ENCODE results near the gene QPCTL. TPM values are rescaled to one million over a fixed set of nuclear protein-coding genes. Genes with fewer than 3 reads are reported as not detected.

Gene QPCTL
- total and polyA plus RNA-seq, 9 of the 15 experiments (the other 6 are each of a cell fraction or from before 2014, with no cell fraction given): 0.99 to 31.3 (median 12.7) TPM

DNA sequence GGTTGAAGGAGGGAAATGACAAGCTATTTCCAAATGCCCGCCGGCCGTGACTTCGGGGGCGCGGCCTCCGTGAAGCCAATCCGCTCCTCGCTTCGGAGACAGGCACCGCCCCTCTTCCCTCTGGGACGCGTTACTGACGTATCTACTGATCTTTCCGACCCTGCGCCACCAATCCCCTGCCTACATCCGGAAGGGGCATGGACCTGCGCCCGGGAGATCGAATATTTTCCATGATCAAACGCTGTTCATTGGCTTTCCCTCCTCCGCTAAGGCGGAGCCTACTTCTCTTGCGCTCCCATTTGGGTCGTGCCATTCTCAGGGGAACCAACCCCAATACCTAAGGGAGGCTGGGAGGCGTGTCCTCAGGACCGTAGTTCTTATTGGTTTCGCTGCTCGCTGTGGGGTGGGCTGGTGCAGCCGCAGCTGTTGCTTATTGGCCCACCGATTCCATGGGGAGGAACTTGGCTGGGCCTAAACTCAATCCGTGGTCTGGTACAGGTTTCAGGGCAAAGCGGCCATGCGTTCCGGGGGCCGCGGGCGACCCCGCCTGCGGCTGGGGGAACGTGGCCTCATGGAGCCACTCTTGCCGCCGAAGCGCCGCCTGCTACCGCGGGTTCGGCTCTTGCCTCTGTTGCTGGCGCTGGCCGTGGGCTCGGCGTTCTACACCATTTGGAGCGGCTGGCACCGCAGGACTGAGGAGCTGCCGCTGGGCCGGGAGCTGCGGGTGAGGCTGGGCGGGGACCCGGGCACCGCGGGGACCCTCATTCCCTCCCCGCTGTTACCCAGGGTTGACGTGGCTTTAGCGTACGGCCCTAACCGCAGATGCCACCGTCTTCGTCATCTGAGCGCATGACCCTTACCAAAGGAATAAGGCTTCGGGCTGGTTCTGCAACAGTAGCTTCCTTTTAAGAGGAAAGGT lies at the start of gene QPCTL (continued):
- TF ChIP-seq ZNF431 (CRISPR knock-in tag; IDR thresholded peaks at IDR 0.05) (peak; percentile 3; the same call in 1 of the 2 replicates), POLR2AphosphoS5 (IDR thresholded peaks at IDR 0.05; ENCODE audit: control insufficient read depth, insufficient read depth, low read depth, low read length) (peak; percentile 70), GTF2E2 (tag; IDR thresholded peaks at IDR 0.05) (no peak), NFXL1 (CRISPR knock-in tag; IDR thresholded peaks at IDR 0.05) (no peak), FOXP1 (CRISPR knock-in tag; IDR thresholded peaks at IDR 0.05) (peak; percentile 76; the same call in 1 of the 2 replicates), MED1 (CRISPR knock-in tag; IDR thresholded peaks at IDR 0.05; ENCODE audit: borderline replicate concordance) (no peak), PHF8 (IDR thresholded peaks at IDR 0.05; ENCODE audit: borderline replicate concordance, low read length) (peak; percentile 85; the same call in 1 of the 2 replicates), RB1 (IDR thresholded peaks at IDR 0.05; ENCODE audit: low read depth) (0 out of 2 replicates have a peak, but pooled peaks have one; percentile 71), GATA2 (CRISPR knock-in tag; IDR thresholded peaks at IDR 0.05) (peak; percentile 81), HNRNPL (IDR thresholded peaks at IDR 0.05; ENCODE audit: low read depth, low read length) (peak; percentile 88), FOXA3 (CRISPR knock-in tag; conservative IDR thresholded peaks at IDR 0.05 in 1 of 2, IDR thresholded peaks at IDR 0.05 in 1 of 2) (peak in 1 of 2 experiments; percentile 39; a peak in 1 of 4 replicates), FOXA1 (IDR thresholded peaks at IDR 0.05; ENCODE audit: borderline replicate concordance) (no peak), ZFX (CRISPR knock-in tag; IDR thresholded peaks at IDR 0.05) (peak; percentile 90), DACH1 (IDR thresholded peaks at IDR 0.05; ENCODE audit: partially characterized antibody) (peak; percentile 14), SP1 (CRISPR knock-in tag; IDR thresholded peaks at IDR 0.05) (peak; percentile 85), POLR2A (conservative IDR thresholded peaks at IDR 0.05) (peak; percentile 84), HDAC1 (IDR thresholded peaks at IDR 0.05) (peak in 1 of 2 experiments; percentile 75; a peak in 2 of 4 replicates), EZH2 (IDR thresholded peaks at IDR 0.05; ENCODE audit: borderline replicate concordance, low read depth, low read length) (no peak), EP400 (IDR thresholded peaks at IDR 0.05) (peak; percentile 68; the same call in 1 of the 2 replicates), MYC (IDR thresholded peaks at IDR 0.05; ENCODE audit: low read depth, low read length) (peak; percentile 80; the same call in 1 of the 2 replicates), MYC (CRISPR knock-in tag; IDR thresholded peaks at IDR 0.05; ENCODE audit: borderline replicate concordance, low read depth) (0 out of 2 replicates have a peak, but pooled peaks have one; percentile 24), NEUROD1 (IDR thresholded peaks at IDR 0.05; ENCODE audit: borderline replicate concordance, low read depth, low read length, partially characterized antibody) (peak; percentile 49)
- TF ChIP-seq, protein P1, sequence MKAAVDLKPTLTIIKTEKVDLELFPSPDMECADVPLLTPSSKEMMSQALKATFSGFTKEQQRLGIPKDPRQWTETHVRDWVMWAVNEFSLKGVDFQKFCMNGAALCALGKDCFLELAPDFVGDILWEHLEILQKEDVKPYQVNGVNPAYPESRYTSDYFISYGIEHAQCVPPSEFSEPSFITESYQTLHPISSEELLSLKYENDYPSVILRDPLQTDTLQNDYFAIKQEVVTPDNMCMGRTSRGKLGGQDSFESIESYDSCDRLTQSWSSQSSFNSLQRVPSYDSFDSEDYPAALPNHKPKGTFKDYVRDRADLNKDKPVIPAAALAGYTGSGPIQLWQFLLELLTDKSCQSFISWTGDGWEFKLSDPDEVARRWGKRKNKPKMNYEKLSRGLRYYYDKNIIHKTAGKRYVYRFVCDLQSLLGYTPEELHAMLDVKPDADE (conservative IDR thresholded peaks at IDR 0.05; ENCODE audit: control insufficient read depth, low read depth, low read length): peak; percentile 20; the same call in 1 of the 2 replicates
- TF ChIP-seq, protein P2, sequence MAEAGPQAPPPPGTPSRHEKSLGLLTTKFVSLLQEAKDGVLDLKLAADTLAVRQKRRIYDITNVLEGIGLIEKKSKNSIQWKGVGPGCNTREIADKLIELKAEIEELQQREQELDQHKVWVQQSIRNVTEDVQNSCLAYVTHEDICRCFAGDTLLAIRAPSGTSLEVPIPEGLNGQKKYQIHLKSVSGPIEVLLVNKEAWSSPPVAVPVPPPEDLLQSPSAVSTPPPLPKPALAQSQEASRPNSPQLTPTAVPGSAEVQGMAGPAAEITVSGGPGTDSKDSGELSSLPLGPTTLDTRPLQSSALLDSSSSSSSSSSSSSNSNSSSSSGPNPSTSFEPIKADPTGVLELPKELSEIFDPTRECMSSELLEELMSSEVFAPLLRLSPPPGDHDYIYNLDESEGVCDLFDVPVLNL (CRISPR knock-in tag; IDR thresholded peaks at IDR 0.05; ENCODE audit: low read depth): peak; percentile 94; the same call in 1 of the 2 replicates
- TF ChIP-seq, protein P3, sequence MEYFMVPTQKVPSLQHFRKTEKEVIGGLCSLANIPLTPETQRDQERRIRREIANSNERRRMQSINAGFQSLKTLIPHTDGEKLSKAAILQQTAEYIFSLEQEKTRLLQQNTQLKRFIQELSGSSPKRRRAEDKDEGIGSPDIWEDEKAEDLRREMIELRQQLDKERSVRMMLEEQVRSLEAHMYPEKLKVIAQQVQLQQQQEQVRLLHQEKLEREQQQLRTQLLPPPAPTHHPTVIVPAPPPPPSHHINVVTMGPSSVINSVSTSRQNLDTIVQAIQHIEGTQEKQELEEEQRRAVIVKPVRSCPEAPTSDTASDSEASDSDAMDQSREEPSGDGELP (CRISPR knock-in tag; IDR thresholded peaks at IDR 0.05; ENCODE audit: borderline replicate concordance): peak; percentile 85

All from K562 (cell line).